Mesenchymal stem cell (in vitro differentiated cells and primary cell): ENCODE data around the gene WBP2.

ENCODE experiments used
- DNase-seq: peaks from one replicate; pipeline ENCODE4 v3.0.0-alpha.2; 2013
- H2AFZ ChIP-seq: one replicate; pipeline ENCODE4 v1.6.1; 2013; ENCODE audit warnings: low read depth, mild to moderate bottlenecking, control low read depth, inconsistent platforms, low read length, moderate library complexity
- H2AK5ac ChIP-seq: 2 replicates; pipeline ENCODE4 v1.6.1; 2013; ENCODE audit warnings: low read length, moderate library complexity, mild to moderate bottlenecking, inconsistent platforms; ENCODE audit not compliant: severe bottlenecking
- H2BK120ac ChIP-seq: one replicate; pipeline ENCODE4 v1.6.1; 2013; ENCODE audit warnings: low read depth, mild to moderate bottlenecking, inconsistent platforms, low read length, moderate library complexity
- H2BK12ac ChIP-seq, 2 experiments: one replicate each; pipeline ENCODE4 v1.6.1; 2013; ENCODE audit warnings: inconsistent platforms in 2 of 2, low read length in 2 of 2, mild to moderate bottlenecking in 2 of 2, moderate library complexity in 2 of 2, control low read depth in 1 of 2
- H2BK15ac ChIP-seq: one replicate; pipeline ENCODE4 v1.6.1; 2013; ENCODE audit warnings: mild to moderate bottlenecking, low read depth, inconsistent platforms; ENCODE audit not compliant: poor library complexity, severe bottlenecking
- H2BK5ac ChIP-seq: 2 replicates; pipeline ENCODE4 v1.6.1; 2013; ENCODE audit warnings: low read depth, mild to moderate bottlenecking, low read length, control low read depth, inconsistent platforms; ENCODE audit not compliant: poor library complexity, severe bottlenecking
- H3K14ac ChIP-seq, 2 experiments: one replicate each; pipeline ENCODE4 v1.6.1; 2013; ENCODE audit warnings: inconsistent platforms in 2 of 2, low read length in 2 of 2, control low read depth in 1 of 2, mild to moderate bottlenecking in 1 of 2, moderate library complexity in 1 of 2
- H3K18ac ChIP-seq, 2 experiments: one replicate each; pipeline ENCODE4 v1.6.1; 2013; ENCODE audit warnings: inconsistent platforms in 2 of 2, low read length in 2 of 2, control low read depth in 1 of 2, low read depth in 1 of 2, mild to moderate bottlenecking in 1 of 2
- H3K23ac ChIP-seq, 2 experiments: one replicate each; pipeline ENCODE4 v1.6.1; 2013; ENCODE audit warnings: inconsistent platforms in 2 of 2, low read length in 2 of 2, mild to moderate bottlenecking in 2 of 2, moderate library complexity in 2 of 2, control low read depth in 1 of 2
- H3K27ac ChIP-seq: 2 replicates; pipeline ENCODE4 v1.5.1; 2013; ENCODE audit warnings: mild to moderate bottlenecking, moderate library complexity, low read length, control low read depth, inconsistent platforms; ENCODE audit not compliant: poor library complexity, severe bottlenecking
- H3K27me3 ChIP-seq, 2 experiments: 2 replicates each; pipeline versions ENCODE4 v1.6.1 to v1.7.0; 2013; ENCODE audit warnings: low read length in 2 of 2, mild to moderate bottlenecking in 2 of 2, moderate library complexity in 2 of 2, control low read depth in 1 of 2, inconsistent platforms in 1 of 2; ENCODE audit not compliant: control insufficient read depth in 1 of 2, insufficient read depth in 1 of 2
- H3K36me3 ChIP-seq, 2 experiments: 2 replicates each; pipeline versions ENCODE4 v1.6.1 to v1.7.0; 2013; ENCODE audit warnings: low read length in 2 of 2, control low read depth in 1 of 2, inconsistent platforms in 1 of 2, low read depth in 1 of 2, mild to moderate bottlenecking in 1 of 2; ENCODE audit not compliant: insufficient read depth in 2 of 2, control insufficient read depth in 1 of 2
- H3K4ac ChIP-seq, 2 experiments: one replicate each; pipeline ENCODE4 v1.6.1; 2013; ENCODE audit warnings: inconsistent platforms in 2 of 2, low read length in 2 of 2, mild to moderate bottlenecking in 2 of 2, moderate library complexity in 2 of 2, control low read depth in 1 of 2, low read depth in 1 of 2
- H3K4me1 ChIP-seq: 2 replicates; pipeline ENCODE4 v1.6.1; 2013; ENCODE audit warnings: low read depth, low read length, control low read depth; ENCODE audit not compliant: control insufficient read depth, insufficient read depth
- H3K4me2 ChIP-seq: 2 replicates; pipeline ENCODE4 v1.6.1; 2013; ENCODE audit warnings: low read length, mild to moderate bottlenecking, inconsistent platforms; ENCODE audit not compliant: poor library complexity, severe bottlenecking
- H3K4me3 ChIP-seq, 2 experiments: 2 replicates each; pipeline versions ENCODE4 v1.5.1 to v1.7.0; 2013; ENCODE audit warnings: low read length in 2 of 2, mild to moderate bottlenecking in 2 of 2, control low read depth in 1 of 2, low read depth in 1 of 2; ENCODE audit not compliant: insufficient read depth in 1 of 2
- H3K79me1 ChIP-seq: replicated peaks from 2 replicates; pipeline ENCODE4 v1.6.1; 2013; ENCODE audit warnings: mild to moderate bottlenecking, control low read depth, low read length, inconsistent platforms; ENCODE audit not compliant: poor library complexity, severe bottlenecking
- H3K9ac ChIP-seq: 2 replicates; pipeline ENCODE4 v1.7.0; 2013; ENCODE audit warnings: mild to moderate bottlenecking, low read length, moderate library complexity
- H3K9me3 ChIP-seq: 2 replicates; pipeline ENCODE4 v1.7.0; 2013; ENCODE audit warnings: mild to moderate bottlenecking, low read length; ENCODE audit not compliant: control insufficient read depth
- H4K8ac ChIP-seq: one replicate; pipeline ENCODE4 v1.6.1; 2013; ENCODE audit warnings: inconsistent platforms, mild to moderate bottlenecking, low read length, moderate library complexity
- H4K91ac ChIP-seq: one replicate; pipeline ENCODE4 v1.6.1; 2013; ENCODE audit warnings: mild to moderate bottlenecking, low read length, inconsistent platforms
- WGBS: methylation state at CpG from one replicate; pipeline ENCODE4 v1.1.7; 2013; ENCODE audit warnings: mixed read lengths; 5-methylcytosine and 5-hydroxymethylcytosine counted together

Gene WBP2

GRCh38 chr17:75876190-75876937, 21.2 kb upstream of the WBP2 start:
- H3K27me3 ChIP-seq: peaks cover 0 to 1% of the 10 kb centered on the region in 2 experiments
- peak overlapping the region; percentile 36 for H3K4me2 ChIP-seq
- H3K9me3 ChIP-seq: no peaks in the 10 kb centered on the region
- H2AK5ac ChIP-seq: peak overlapping the region; percentile 63
- peak overlapping the region; percentile 88 to 96 for H2BK12ac ChIP-seq
- WGBS: 62% methylated on average over 26 of the region's 26 CpGs
- peak overlapping the region in 1 of 2 experiments; percentile 93 for H3K14ac ChIP-seq
- H3K79me1 ChIP-seq: peaks cover 10% of the 10 kb centered on the region
- peak overlapping the region in 1 of 2 experiments; percentile 6 for H3K23ac ChIP-seq
- peaks cover 51% of the 10 kb centered on the region for H3K4me1 ChIP-seq
- H3K9ac ChIP-seq: peak overlapping the region; percentile 98
- H4K8ac ChIP-seq: peak overlapping the region; percentile 74
- peak overlapping the region; percentile 92 to 95 for H3K4ac ChIP-seq
- no peak overlapping the region for H2AFZ ChIP-seq
- peak; percentile 18 for DNase-seq
- no peak overlapping the region for H2BK5ac ChIP-seq
- peak overlapping the region in 1 of 2 experiments; percentile 92 for H3K4me3 ChIP-seq
- H2BK15ac ChIP-seq: peak overlapping the region; percentile 26
- H3K36me3 ChIP-seq: peaks cover 23 to 25% of the 10 kb centered on the region in 2 experiments
- peak overlapping the region; percentile 42 for H2BK120ac ChIP-seq
- H4K91ac ChIP-seq: peak overlapping the region; percentile 95
- peak overlapping the region; percentile 61 for H3K27ac ChIP-seq
- peak overlapping the region; percentile 92 to 94 for H3K18ac ChIP-seq

DNA sequence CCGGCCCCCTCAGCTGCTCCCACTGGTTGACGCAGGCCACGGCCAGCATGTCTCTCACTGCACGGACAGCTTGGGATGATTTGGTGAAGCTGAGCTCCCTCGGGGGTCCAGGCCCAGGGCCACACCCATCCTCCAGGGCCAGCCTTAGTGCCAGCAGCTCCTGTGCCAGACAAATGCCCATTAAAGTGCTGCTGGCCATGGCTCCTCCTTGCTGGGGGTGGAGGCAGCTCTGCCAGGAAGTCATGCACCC, 20.7 kb upstream of the WBP2 start:
- Histone ChIP-seq H3K4me1 (peaks cover 52% of the 10 kb centered on the region), H3K9me3 (no peaks in the 10 kb centered on the region), H2AK5ac (peak overlapping the region; percentile 27), H3K27ac (no peak overlapping the region), H3K36me3 (peaks cover 23 to 25% of the 10 kb centered on the region in 2 experiments), H3K23ac (no peak overlapping the region), H3K4ac (peak overlapping the region in 1 of 2 experiments; percentile 95), H3K9ac (peak overlapping the region; percentile 98), H3K79me1 (peaks cover 10% of the 10 kb centered on the region), H2AFZ (no peak overlapping the region), H2BK15ac (no peak overlapping the region), H2BK120ac (no peak overlapping the region), H4K8ac (no peak overlapping the region), H2BK12ac (peak overlapping the region; percentile 20 to 96), H3K18ac (peak overlapping the region; percentile 92 to 94), H3K4me2 (peak overlapping the region; percentile 8), H3K4me3 (peak overlapping the region in 1 of 2 experiments; percentile 92), H3K27me3 (no peaks in the 10 kb centered on the region), H2BK5ac (no peak overlapping the region), H3K14ac (peak overlapping the region in 1 of 2 experiments; percentile 76), H4K91ac (peak overlapping the region; percentile 20)
- DNase-seq: no peak
- WGBS: 95% methylated on average over 5 of the region's 5 CpGs

DNA sequence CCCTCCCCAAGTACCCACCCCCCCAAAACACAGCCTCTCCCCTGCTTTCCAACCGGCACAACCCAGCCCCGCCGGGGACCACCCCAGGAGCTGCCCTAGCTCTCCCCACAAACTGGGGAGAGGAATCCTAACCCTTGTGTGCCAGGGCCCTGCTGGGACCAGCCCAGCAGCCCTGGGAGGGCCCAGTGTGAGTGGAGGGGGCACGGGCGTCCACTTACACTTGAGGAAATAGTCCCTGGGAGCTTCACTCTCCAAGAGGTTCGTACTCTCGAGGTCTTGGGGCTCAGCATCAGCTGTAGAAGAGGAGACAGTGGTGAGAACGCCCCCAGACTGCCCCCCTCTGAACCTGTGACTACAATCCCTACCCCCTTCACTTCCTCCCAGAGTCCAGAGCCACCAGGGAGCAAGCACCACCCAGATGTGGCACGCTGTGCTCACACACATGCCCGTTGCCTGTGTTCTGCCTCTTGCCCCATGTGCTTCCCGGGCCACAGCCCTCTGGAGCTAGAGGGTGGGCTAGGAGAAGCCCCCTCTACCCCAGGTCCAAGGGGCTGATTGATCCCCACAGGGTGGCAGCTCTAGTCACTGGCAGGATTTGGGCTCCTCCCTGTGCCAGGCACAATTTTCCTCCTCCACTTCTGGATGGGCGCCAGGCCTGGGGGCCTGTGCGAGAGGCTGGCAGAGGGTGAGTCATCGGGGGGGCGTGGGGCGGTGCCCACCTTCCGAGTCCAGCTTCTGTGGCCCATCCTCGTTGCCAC, 20.2 kb upstream of the WBP2 start:
- no peak for DNase-seq
- no peak overlapping the region for H4K8ac ChIP-seq
- peak overlapping the region; percentile 43 for H2AK5ac ChIP-seq
- peaks cover 10% of the 10 kb centered on the region for H3K79me1 ChIP-seq
- no peak overlapping the region for H2AFZ ChIP-seq
- H3K14ac ChIP-seq: peak overlapping the region in 1 of 2 experiments; percentile 76
- H3K4me3 ChIP-seq: peak overlapping the region in 1 of 2 experiments; percentile 92
- no peak overlapping the region for H3K27ac ChIP-seq
- peak overlapping the region in 1 of 2 experiments; percentile 95 for H3K4ac ChIP-seq
- no peak overlapping the region for H2BK15ac ChIP-seq
- no peak overlapping the region for H2BK120ac ChIP-seq
- H3K9ac ChIP-seq: peak overlapping the region; percentile 98
- H3K4me2 ChIP-seq: no peak overlapping the region
- H3K27me3 ChIP-seq: no peaks in the 10 kb centered on the region
- H4K91ac ChIP-seq: peak overlapping the region; percentile 44
- WGBS: 88% methylated on average over 17 of the region's 18 CpGs
- peaks cover 23 to 25% of the 10 kb centered on the region in 2 experiments for H3K36me3 ChIP-seq
- peak overlapping the region in 1 of 2 experiments; percentile 96 for H2BK12ac ChIP-seq
- H2BK5ac ChIP-seq: no peak overlapping the region
- peak overlapping the region; percentile 92 to 94 for H3K18ac ChIP-seq
- no peak overlapping the region for H3K23ac ChIP-seq
- peaks cover 54% of the 10 kb centered on the region for H3K4me1 ChIP-seq
- no peaks in the 10 kb centered on the region for H3K9me3 ChIP-seq
